Muscle of leg (tissue), 16 donors: ENCODE results near the gene SIK1. TPM values are rescaled to one million over a fixed set of nuclear protein-coding genes. Genes with fewer than 3 reads are reported as not detected.
"Not testable (repeated sequence)": the region's sequence is repeated elsewhere in the genome, so short reads cannot be mapped to it uniquely, and the experiment has no call there.

Source experiments
- DNase-seq: peaks from one replicate; pipeline ENCODE4 v3.0.0; 2013
- H3K27ac ChIP-seq: one replicate; pipeline ENCODE4 v1.5.1; 2013; ENCODE audit warnings: mild to moderate bottlenecking, low read length, control low read depth
- H3K27me3 ChIP-seq: one replicate; pipeline ENCODE4 v1.6.1; 2013; ENCODE audit warnings: low read length; ENCODE audit not compliant: control insufficient read depth, insufficient read depth
- H3K36me3 ChIP-seq: one replicate; pipeline ENCODE4 v1.6.1; 2013; ENCODE audit warnings: low read length; ENCODE audit not compliant: control insufficient read depth, insufficient read depth
- H3K4me1 ChIP-seq: one replicate; pipeline ENCODE4 v1.6.1; 2013; ENCODE audit warnings: low read length; ENCODE audit not compliant: control insufficient read depth, insufficient read depth
- H3K4me3 ChIP-seq: one replicate; pipeline ENCODE4 v1.5.1; 2013; ENCODE audit warnings: low read length, control low read depth
- H3K9me3 ChIP-seq: replicated peaks from 2 replicates; pipeline ENCODE4 v1.6.1; 2013; ENCODE audit warnings: low read depth, low read length; ENCODE audit not compliant: control insufficient read depth
- WGBS: methylation state at CpG from one replicate; pipeline ENCODE4 v1.1.5; 2013; ENCODE audit warnings: missing lambda C conversion rate; ENCODE audit not compliant: insufficient coverage; 5-methylcytosine and 5-hydroxymethylcytosine counted together
- long read RNA-seq, 11 donors: transcript quantifications; one replicate each; lab custom pipeline, GENCODE V29; 2026
- polyA plus RNA-seq, 8 donors: library from polyadenylated mRNA; unstranded; fragments of 120-200 nt; gene quantifications; one replicate each; pipeline versions ENCODE4 v1.2.1 to v1.2.3, GENCODE V29; 2013; ENCODE audit warnings: inconsistent platforms in 1 of 8, low replicate concordance in 1 of 8; ENCODE audit not compliant: insufficient read length in 8 of 8, insufficient read depth in 1 of 8
- total RNA-seq: library from RNA; stranded (reverse); fragments of 120-200 nt; gene quantifications from one replicate; pipeline ENCODE4 v1.2.4, GENCODE V29; 2013

Gene SIK1
- total RNA-seq (2.7 TPM), polyA plus RNA-seq (1 to 10 TPM in 6 of 8 donors, under 1 TPM in 1, not detected in 1; 0.66 to 6.8 (median 1.4) TPM)
- long read RNA-seq, donor 1, result 0 reads
- long read RNA-seq, donor 2, result 0 reads
- long read RNA-seq, donor 3, result 0 reads
- long read RNA-seq, donor 4, result 0 reads
- long read RNA-seq, donor 5, result 0 reads
- long read RNA-seq, donor 6, result 0 reads
- long read RNA-seq, donor 7, result 0 reads
- long read RNA-seq, donor 8, result 0 reads
- long read RNA-seq, donor 9, result 0 reads
- long read RNA-seq, donor 10, result 0 reads
- long read RNA-seq, donor 11, full-length matches to known transcripts, result 1 of 1 reads
- long read RNA-seq, donor 11, partial matches to known transcripts, result 0 of 1 reads
- long read RNA-seq, donor 11, other reads (novel, unspliced or antisense), result 0 of 1 reads

DNA sequence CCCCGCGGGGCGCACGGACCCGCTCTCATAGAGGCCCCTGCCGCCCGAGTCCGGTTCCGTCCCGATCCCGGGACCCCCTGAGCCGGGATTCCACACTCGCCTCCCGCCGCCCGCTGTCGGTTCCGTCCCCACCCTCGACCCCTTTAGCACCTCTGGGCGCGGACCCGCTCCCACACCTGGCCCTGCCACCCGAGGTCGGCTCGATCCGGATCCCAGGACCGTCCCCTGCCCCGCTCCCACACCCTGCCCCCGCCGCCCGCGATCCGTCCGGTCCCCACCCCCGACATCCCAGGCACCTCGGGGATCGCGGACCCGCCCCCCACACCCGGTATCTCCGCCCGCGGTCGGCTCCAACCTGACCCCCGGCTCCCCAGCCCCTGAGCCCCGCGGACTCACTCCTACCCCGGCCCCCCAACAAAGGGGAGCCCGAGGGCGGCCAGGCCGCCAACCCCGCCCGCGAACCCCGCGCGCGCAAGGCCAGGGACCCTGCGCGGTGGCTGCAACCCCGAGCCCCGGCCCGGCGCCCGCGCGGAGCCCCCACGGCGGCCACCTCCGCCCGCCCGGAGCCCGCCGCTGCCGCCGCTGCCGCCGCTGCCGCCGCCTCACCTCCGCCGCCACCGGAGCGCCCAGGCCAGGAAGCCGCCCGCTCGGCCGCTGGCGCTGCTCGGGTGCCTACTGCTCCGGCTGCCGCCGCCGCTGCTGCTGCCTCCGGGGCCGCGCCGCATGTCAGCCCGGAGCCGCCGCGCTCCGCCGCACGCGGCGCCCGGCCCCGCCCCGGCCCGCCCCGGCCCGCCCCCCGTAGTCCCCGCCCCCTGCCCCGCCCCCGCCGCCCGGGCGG is at the start of gene SIK1:
Gene SIK1, minus strand, starts transcription at position 728 of the 838 bp plus-strand sequence. CDS start 953 bp downstream, outside the sequence.
- not testable (repeated sequence) for H3K36me3 ChIP-seq, H3K9me3 ChIP-seq, H3K27me3 ChIP-seq, DNase-seq, H3K4me1 ChIP-seq, H3K27ac ChIP-seq, H3K4me3 ChIP-seq
- WGBS, result no CpG with 5 or more reads among the region's 120 CpGs

DNA sequence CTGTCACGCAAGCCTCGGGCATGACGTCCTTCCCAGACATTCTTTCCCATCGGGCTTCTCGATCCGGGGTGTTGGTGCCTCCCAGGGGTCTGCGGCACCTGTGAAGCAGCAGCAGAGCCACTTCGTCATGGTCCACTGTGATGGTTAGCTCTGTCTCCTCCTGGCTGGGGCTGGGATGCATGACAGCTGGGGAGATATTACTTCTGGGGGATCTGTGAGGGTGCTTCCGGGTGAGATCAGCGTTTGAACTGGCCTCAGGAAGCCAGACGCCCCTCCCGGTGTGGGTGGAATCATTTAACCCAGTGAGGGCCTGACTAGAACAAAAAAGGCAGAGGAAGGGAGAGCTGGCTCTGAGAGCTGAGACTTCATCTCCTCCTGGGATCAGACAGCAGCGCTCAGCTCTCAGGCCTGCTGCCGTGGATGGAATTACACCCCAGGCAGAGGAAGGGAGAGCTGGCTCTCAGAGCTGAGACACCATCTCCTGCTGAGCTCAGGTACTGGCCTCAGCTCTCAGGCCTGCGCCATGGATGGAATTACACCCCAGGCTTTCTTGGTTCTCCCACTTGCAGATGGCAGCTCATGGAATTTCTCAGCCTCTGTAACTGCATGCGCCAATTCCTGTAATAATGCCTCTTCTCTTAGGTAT is 44.8 kb upstream of the SIK1 start:
- not testable (repeated sequence) for H3K27ac ChIP-seq, H3K36me3 ChIP-seq, H3K27me3 ChIP-seq, H3K4me3 ChIP-seq, H3K9me3 ChIP-seq, DNase-seq, H3K4me1 ChIP-seq
- WGBS, result no CpG with 5 or more reads among the region's 16 CpGs

DNA sequence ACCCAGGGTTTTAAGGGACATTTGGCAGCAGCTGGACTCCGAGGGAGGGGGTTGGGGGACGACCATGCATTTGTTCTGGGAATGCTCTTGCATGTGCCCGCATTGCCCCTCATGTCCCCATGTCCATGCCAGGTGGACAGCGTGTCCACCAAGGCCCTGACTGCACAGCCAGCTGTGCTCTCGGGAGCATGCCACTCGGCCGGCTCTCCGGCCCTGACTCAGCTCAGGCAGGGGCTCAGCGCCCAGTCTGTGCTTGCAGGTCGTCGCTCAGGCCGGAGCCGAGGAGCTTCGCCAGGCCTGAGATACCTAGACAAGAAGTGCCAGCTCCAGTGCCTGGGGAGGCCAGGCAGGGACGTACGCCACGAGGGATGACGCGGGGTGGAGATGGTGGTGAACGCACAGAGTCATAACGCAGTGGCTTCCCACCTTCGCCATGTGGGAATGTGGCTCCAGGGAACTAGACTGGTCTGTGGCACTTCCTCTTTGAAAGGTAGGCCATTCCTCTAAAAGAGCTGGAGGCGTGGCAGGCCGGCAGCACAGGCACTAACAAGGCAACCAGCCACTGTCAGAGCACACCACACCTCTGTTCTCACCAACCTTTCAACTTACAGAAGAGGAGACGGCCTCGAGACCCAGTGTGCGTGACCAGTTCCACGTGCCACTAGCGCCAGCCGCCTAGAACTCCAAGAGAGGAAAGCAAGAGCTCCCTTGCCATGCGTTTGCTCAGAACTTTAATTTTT is 43.0 kb upstream of the SIK1 start:
- not testable (repeated sequence) for H3K4me1 ChIP-seq, H3K27me3 ChIP-seq, H3K4me3 ChIP-seq, H3K9me3 ChIP-seq, H3K36me3 ChIP-seq, DNase-seq, H3K27ac ChIP-seq
- no CpG with 5 or more reads among the region's 31 CpGs for whole genome bisulfite sequencing

DNA sequence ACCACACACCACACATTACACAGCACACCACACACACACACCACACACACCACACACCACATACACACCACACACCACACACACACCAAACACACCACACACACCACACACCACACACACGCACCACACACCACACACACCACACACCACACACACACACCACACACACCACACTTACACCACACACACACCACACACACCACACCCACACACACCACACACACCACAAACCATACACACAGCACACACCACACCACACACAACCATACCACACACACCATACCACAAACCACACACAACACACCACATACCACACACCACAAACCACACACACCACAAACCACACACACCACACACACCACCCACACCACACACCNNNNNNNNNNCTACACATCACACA is 40.9 kb upstream of the SIK1 start:
- H3K27ac ChIP-seq, result no peak overlapping the region
- no peak overlapping the region for H3K4me3 ChIP-seq
- no CpG with 5 or more reads among the region's 1 CpG for WGBS
- no peaks in the 10 kb centered on the region for H3K9me3 ChIP-seq
- no peak for DNase-seq
- H3K4me1 ChIP-seq, result no peaks in the 10 kb centered on the region
- no peaks in the 10 kb centered on the region for H3K36me3 ChIP-seq
- H3K27me3 ChIP-seq, result no peaks in the 10 kb centered on the region

DNA sequence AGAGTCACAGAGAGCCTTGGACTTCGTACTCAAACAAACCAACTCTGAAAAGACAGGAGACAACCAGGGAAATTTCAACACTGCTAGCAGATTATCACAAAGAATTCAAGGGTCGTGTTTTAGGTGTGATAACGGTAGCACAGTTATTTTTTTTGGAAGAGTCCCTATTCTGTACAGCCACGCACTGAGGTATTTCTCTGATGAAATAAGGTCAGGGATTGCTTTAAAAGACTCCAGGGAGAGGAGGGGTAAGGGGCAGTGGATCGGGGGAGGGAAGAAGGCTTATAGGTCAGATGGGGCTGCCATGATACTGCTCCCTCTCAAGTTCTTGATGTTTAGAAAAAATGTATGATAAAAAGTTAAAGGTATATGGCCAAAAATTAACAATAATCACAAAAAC is 38.2 kb upstream of the SIK1 start:
- not testable (repeated sequence) for H3K4me1 ChIP-seq, H3K4me3 ChIP-seq, H3K27ac ChIP-seq, H3K27me3 ChIP-seq, DNase-seq, H3K36me3 ChIP-seq, H3K9me3 ChIP-seq
- WGBS, result no CpG with 5 or more reads among the region's 5 CpGs

DNA sequence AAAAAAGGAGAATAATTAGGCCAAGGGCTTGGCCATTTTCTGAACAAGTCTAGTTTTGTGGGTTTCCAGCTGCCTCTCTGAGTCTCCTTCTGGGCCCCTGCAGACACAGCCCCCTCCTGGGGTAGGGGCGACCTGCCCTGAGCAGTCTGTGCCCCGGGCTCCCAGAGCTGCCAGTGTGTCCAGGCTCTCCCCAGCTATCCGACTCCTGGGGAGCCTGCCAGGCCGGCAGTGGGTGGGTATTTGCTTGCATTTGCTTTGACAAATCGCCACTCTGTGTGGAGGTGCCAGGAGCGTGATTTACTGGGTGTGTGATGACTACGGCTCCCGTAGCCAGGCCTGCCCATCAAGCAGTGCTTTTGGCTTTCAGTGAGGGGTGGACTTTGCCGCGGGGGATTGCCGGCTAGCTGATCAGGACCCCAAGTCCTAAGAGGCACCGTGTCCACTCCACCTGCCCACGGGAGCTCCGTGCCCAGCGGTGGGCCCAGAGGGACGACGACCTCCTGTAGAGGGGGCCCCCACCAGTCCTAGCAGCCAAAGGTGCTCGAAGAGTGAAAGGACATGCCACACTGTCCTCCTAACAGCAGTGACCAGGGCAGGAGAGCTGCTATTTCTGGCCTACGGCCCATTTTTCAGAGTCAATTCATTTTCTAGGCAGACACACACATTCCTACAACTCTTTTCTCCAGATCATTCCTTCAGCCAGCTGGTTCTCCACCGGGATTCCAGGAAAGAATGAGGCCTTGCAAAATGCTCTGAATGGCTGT is 36.7 kb upstream of the SIK1 start:
- H3K9me3 ChIP-seq, H3K27me3 ChIP-seq, H3K27ac ChIP-seq, H3K4me3 ChIP-seq, H3K4me1 ChIP-seq, DNase-seq, H3K36me3 ChIP-seq: not testable (repeated sequence)
- no CpG with 5 or more reads among the region's 20 CpGs for WGBS

DNA sequence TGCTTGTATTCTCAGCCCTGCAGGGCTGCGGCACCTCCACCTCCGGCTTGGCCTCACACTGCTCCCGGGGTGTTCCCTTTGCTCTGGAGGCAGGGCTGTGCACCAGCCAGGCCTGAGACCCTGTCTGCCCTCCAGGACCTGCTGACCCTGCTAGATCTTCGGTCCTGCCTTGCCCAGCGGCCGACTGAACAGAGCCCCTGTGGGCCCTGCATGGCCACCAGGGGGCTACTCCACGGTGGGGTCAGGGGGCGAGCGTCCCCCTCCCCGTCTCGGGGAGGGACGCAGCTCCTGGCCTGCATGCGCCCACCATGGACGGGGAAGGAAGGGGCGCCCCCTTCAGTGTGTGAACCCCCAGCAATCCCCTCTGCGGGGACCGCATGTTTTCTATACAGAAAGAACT is 36.0 kb upstream of the SIK1 start:
- H3K9me3 ChIP-seq, DNase-seq, H3K27me3 ChIP-seq, H3K4me3 ChIP-seq, H3K36me3 ChIP-seq, H3K4me1 ChIP-seq, H3K27ac ChIP-seq: not testable (repeated sequence)
- WGBS, result no CpG with 5 or more reads among the region's 17 CpGs

DNA sequence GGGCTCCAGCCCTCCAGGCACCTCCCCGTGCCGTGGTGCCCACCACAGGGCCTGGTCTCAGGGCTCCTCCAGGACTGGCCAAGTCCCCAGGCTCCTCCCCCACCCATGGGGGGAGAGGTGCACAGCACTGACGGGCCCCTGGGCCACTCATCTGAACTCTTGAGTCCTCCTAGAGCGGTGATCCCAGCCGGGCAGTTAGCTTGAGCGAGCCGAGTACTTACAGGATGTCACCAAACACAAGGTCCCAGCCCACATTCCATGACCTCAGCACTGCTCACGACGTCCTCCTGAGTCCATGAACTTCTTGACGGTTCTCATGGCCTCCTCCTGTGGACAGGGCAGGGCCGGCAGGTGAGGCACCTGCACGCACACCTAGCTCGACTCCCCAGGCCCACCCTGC is 33.5 kb upstream of the SIK1 start:
- H3K36me3 ChIP-seq, H3K4me3 ChIP-seq, H3K27ac ChIP-seq, DNase-seq, H3K4me1 ChIP-seq, H3K9me3 ChIP-seq, H3K27me3 ChIP-seq: not testable (repeated sequence)
- no CpG with 5 or more reads among the region's 13 CpGs for WGBS

DNA sequence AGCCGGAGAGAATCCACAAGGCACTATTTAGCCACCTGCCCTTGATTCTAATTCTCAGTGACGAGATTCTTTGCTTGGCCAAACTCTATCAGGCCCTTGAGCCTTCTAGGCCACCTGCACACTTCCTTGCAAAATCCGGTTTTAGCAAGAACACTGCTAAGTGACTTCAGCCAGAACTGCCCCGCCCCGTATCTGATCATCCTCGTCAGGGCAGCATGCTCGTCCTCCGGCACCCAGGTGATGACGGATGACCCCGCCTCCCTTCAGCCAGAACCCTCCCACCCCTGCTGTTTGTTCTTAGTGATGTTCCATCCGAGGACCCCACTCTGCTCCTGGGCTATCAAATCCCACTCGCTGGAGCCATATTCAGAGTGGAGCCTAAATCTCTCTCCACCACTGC is 32.1 kb upstream of the SIK1 start:
- not testable (repeated sequence) for H3K36me3 ChIP-seq, H3K4me3 ChIP-seq, H3K27me3 ChIP-seq, DNase-seq, H3K9me3 ChIP-seq, H3K27ac ChIP-seq, H3K4me1 ChIP-seq
- WGBS, result no CpG with 5 or more reads among the region's 12 CpGs
